AML-193 (cell line): Measurements from ENCODE around the gene TTC21B.

ENCODE experiments used
- DNase-seq, 2 experiments: peaks; one replicate each; lab custom pipeline; 2025; lab: John Stamatoyannopoulos, UW

Gene TTC21B

GRCh38 chr2:165837122-165837521, 116.5 kb downstream of the TTC21B start:
- DNase-seq, result no peak

GRCh38 chr2:165835363-165835762, 118.2 kb downstream of the TTC21B start:
- DNase-seq, result no peak

- DNase-seq, result no peak
Measured at GRCh38 chr2:165833156-165833555, 120.4 kb downstream of the TTC21B start.

GRCh38 chr2:165827921-165828276, 125.7 kb downstream of the TTC21B start:
- DNase-seq, result no peak

GRCh38 chr2:165827016-165827920, 126.3 kb downstream of the TTC21B start:
- no peak for DNase-seq

- DNase-seq, result no peak
Measured at GRCh38 chr2:165825041-165825440, 128.5 kb downstream of the TTC21B start.
